ENCODE measurements around the gene ZNF606.
A peak's percentile ranks its signal among the peaks of the same experiment; 100 is the strongest.

ZNF606 gene

GRCh38 chr19:57949702-57950101, 52.9 kb downstream of the ZNF606 start:
- H3K4me3 ChIP-seq (replicated peaks; ENCODE audit: insufficient read depth, low read length) = no peak overlapping the region
- TF ChIP-seq, protein P1, sequence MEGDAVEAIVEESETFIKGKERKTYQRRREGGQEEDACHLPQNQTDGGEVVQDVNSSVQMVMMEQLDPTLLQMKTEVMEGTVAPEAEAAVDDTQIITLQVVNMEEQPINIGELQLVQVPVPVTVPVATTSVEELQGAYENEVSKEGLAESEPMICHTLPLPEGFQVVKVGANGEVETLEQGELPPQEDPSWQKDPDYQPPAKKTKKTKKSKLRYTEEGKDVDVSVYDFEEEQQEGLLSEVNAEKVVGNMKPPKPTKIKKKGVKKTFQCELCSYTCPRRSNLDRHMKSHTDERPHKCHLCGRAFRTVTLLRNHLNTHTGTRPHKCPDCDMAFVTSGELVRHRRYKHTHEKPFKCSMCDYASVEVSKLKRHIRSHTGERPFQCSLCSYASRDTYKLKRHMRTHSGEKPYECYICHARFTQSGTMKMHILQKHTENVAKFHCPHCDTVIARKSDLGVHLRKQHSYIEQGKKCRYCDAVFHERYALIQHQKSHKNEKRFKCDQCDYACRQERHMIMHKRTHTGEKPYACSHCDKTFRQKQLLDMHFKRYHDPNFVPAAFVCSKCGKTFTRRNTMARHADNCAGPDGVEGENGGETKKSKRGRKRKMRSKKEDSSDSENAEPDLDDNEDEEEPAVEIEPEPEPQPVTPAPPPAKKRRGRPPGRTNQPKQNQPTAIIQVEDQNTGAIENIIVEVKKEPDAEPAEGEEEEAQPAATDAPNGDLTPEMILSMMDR (IDR thresholded peaks at IDR 0.05; ENCODE audit: insufficient read depth, low read length) = no peak
- TF ChIP-seq SPI1 (IDR thresholded peaks at IDR 0.05; ENCODE audit: borderline replicate concordance, low read depth) = no peak
- TF ChIP-seq REST (IDR thresholded peaks at IDR 0.05; ENCODE audit: insufficient replicate concordance, low read depth) = no peak
- TF ChIP-seq GABPA (IDR thresholded peaks at IDR 0.05; ENCODE audit: low read depth) = no peak
- no peak for TF ChIP-seq POLR2AphosphoS5 (IDR thresholded peaks at IDR 0.05; ENCODE audit: low read depth)
- H3K27ac ChIP-seq (replicated peaks) = no peak overlapping the region
- no peak for DNase-seq (ENCODE audit: low read depth in 1 of 2, low spot score in 1 of 2)
- no peaks in the 10 kb centered on the region for H3K27me3 ChIP-seq (ENCODE audit: insufficient read depth, poor library complexity, severe bottlenecking)

DNA sequence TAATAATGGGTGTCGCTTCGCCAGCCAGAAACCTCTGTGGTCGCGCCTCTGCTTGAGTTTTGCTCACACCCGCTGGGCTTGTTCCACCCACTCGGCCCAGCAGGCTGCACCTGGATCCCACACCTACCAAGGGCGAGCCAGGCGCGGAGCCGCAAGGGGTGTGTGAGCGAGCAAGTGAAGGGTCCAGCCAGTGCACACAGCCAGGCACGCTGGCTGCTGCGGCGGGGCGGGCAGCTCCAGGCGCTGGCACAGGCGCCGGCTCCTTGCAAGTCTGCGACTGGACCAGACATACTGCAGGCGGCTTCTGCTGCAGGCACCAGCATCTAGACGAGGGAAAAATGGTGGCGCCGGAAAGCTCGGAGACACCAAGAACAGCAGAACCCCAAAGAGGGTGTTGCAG, 53.3 kb downstream of the ZNF606 start:
- H3K4me3 ChIP-seq (replicated peaks; ENCODE audit: insufficient read depth, low read length) = no peak overlapping the region
- TF ChIP-seq, protein P1 (IDR thresholded peaks at IDR 0.05; ENCODE audit: insufficient read depth, low read length) = no peak
- TF ChIP-seq SPI1 (IDR thresholded peaks at IDR 0.05; ENCODE audit: borderline replicate concordance, low read depth) = no peak
- no peak for TF ChIP-seq REST (IDR thresholded peaks at IDR 0.05; ENCODE audit: insufficient replicate concordance, low read depth)
- no peak for TF ChIP-seq GABPA (IDR thresholded peaks at IDR 0.05; ENCODE audit: low read depth)
- no peak for TF ChIP-seq POLR2AphosphoS5 (IDR thresholded peaks at IDR 0.05; ENCODE audit: low read depth)
- no peaks in the 10 kb centered on the region for H3K27me3 ChIP-seq (ENCODE audit: insufficient read depth, poor library complexity, severe bottlenecking)
- no peak for DNase-seq (ENCODE audit: low read depth in 1 of 2, low spot score in 1 of 2)
- no peak overlapping the region for H3K27ac ChIP-seq (replicated peaks)

- H3K4me3 ChIP-seq (replicated peaks; ENCODE audit: insufficient read depth, low read length) = peak within 1 kb of the TSS; percentile 96
- DNase-seq (ENCODE audit: low read depth in 1 of 2, low spot score in 1 of 2) = peak; percentile 95 to 98
- H3K27ac ChIP-seq (replicated peaks) = peak within 1 kb of the TSS; percentile 76
- no peak; the same call in none of the 2 replicates for TF ChIP-seq GABPA (IDR thresholded peaks at IDR 0.05; ENCODE audit: low read depth)
- TF ChIP-seq, protein P1 (IDR thresholded peaks at IDR 0.05; ENCODE audit: insufficient read depth, low read length) = peak; percentile 34
- H3K27me3 ChIP-seq (ENCODE audit: insufficient read depth, poor library complexity, severe bottlenecking) = no peaks in the 10 kb centered on the region
Measured at GRCh38 chr19:57947419-57948134, 55.0 kb downstream of the ZNF606 start, which contains the start of gene ZNF256. TSS of gene ZNF256 (minus strand) at chr19:57947706. CDS start at chr19:57947474, 232 bp downstream.

DNA sequence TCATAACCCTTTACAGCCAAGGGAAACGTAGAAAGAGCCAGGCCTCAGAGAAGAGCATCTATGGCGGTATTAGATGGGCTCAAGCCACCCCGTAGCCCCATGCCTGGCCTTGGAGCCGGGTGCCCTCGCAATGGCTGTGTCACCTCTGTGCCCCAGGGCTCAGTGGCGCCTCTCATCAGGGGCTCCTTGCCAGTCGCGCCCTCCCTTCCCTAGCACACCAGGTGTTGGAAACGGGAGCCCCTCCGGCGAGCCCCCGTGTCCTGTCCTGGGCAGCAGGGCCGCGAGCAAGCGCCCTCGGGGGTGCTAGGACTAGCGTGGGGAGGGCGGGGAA, 55.6 kb downstream of the ZNF606 start:
- Histone ChIP-seq H3K4me3 (replicated peaks; ENCODE audit: insufficient read depth, low read length) (peak overlapping the region; percentile 96), H3K27ac (replicated peaks) (peak overlapping the region; percentile 76)
- TF ChIP-seq, protein P1 (IDR thresholded peaks at IDR 0.05; ENCODE audit: insufficient read depth, low read length) = no peak
- TF ChIP-seq GABPA (IDR thresholded peaks at IDR 0.05; ENCODE audit: low read depth) (no peak), POLR2AphosphoS5 (IDR thresholded peaks at IDR 0.05; ENCODE audit: low read depth) (no peak), SPI1 (IDR thresholded peaks at IDR 0.05; ENCODE audit: borderline replicate concordance, low read depth) (no peak), REST (IDR thresholded peaks at IDR 0.05; ENCODE audit: insufficient replicate concordance, low read depth) (no peak)

More for the DNA sequence above, 55.6 kb downstream of the ZNF606 start:
- H3K27me3 ChIP-seq (ENCODE audit: insufficient read depth, poor library complexity, severe bottlenecking) = no peaks in the 10 kb centered on the region
- no peak for DNase-seq (ENCODE audit: low read depth in 1 of 2, low spot score in 1 of 2)
